GM18868 (cell line): Measurements from ENCODE around the gene LOXL4.
A peak's percentile ranks its signal among the peaks of the same experiment; 100 is the strongest.

Experiments
- ATAC-seq: cut with Tn5 transposase; IDR thresholded peaks from one replicate; pipeline ENCODE4 v1.9.1; 2021; ENCODE audit warnings: mild to moderate bottlenecking, moderate library complexity; ENCODE audit not compliant: unreplicated experiment

Gene LOXL4

GRCh38 chr10:98265403-98266378 lies 2.3 kb downstream of the LOXL4 start:
- no peak for ATAC-seq

GRCh38 chr10:98264378-98265065 lies 3.5 kb downstream of the LOXL4 start:
- no peak for ATAC-seq

- no peak for ATAC-seq
These were observed 4.9 kb downstream of the LOXL4 start for GRCh38 chr10:98263088-98263487.

- peak; percentile 61 for ATAC-seq
These were observed 5.4 kb downstream of the LOXL4 start for GRCh38 chr10:98262571-98262970.

- ATAC-seq: no peak
These were observed 6.3 kb downstream of the LOXL4 start for GRCh38 chr10:98261436-98262277.

- no peak for ATAC-seq
These were observed 7.2 kb downstream of the LOXL4 start for GRCh38 chr10:98260752-98261151.

- no peak for ATAC-seq
These were observed 7.6 kb downstream of the LOXL4 start for GRCh38 chr10:98260350-98260749.

GRCh38 chr10:98259606-98260315 lies 8.2 kb downstream of the LOXL4 start:
- no peak for ATAC-seq

GRCh38 chr10:98258683-98259454 lies 9.1 kb downstream of the LOXL4 start:
- ATAC-seq: no peak

GRCh38 chr10:98257961-98258360 lies 10.0 kb downstream of the LOXL4 start:
- no peak for ATAC-seq

GRCh38 chr10:98257198-98257597 lies 10.8 kb downstream of the LOXL4 start:
- ATAC-seq: no peak

GRCh38 chr10:98256692-98257091 lies 11.3 kb downstream of the LOXL4 start:
- ATAC-seq: no peak

GRCh38 chr10:98255146-98255877 lies 12.7 kb downstream of the LOXL4 start:
- ATAC-seq: no peak

GRCh38 chr10:98254234-98254974 lies 13.6 kb downstream of the LOXL4 start:
- no peak for ATAC-seq

GRCh38 chr10:98253499-98253898 lies 14.5 kb downstream of the LOXL4 start:
- no peak for ATAC-seq

- no peak for ATAC-seq
These were observed 15.5 kb downstream of the LOXL4 start for GRCh38 chr10:98252464-98252863.

GRCh38 chr10:98251399-98251798 lies 16.6 kb downstream of the LOXL4 start:
- ATAC-seq: no peak

GRCh38 chr10:98249134-98249533 lies 18.9 kb downstream of the LOXL4 start:
- ATAC-seq: no peak
